ENCODE data around the gene EXOC4. TPM values are rescaled to one million over a fixed set of nuclear protein-coding genes. Genes with fewer than 3 reads are reported as not detected.

The EXOC4 gene
- total RNA-seq, 1 experiment from 2014 or later, result 75.8 TPM

DNA sequence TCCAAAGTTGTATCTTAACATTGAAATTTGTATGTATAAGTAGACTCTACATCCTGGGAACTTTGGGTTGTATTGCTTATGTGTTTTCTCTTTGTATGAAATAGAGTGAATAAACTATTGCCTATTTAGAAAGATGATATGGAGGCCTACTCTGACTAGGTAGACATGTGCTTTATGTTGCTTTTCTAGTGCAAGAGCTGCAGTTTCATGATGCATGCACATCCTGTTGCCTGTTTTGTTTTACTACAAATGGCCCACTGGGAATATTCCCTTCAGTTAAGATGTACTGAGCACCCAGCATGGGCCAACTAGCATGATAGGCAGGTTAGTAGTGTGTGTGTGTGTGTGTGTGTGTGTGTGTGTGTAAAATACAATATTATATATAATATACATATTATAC lies 592.1 kb downstream of the EXOC4 start:
- Histone ChIP-seq H2BK120ac (ENCODE audit: low read depth, low read length, poor library complexity, severe bottlenecking) (no peak overlapping the region), H4K8ac (replicated peaks; ENCODE audit: insufficient read length, low read depth, low read length) (no peak overlapping the region), H3K27me3 (ENCODE audit: insufficient read depth, low read length) (no peaks in the 10 kb centered on the region), H3K4me1 (ENCODE audit: insufficient read depth, low read length) (no peaks in the 10 kb centered on the region), H3K9ac (ENCODE audit: extremely low read depth, insufficient read length, low read length) (no peak overlapping the region), H2BK20ac (ENCODE audit: low read depth, low read length, poor library complexity, severe bottlenecking) (no peak overlapping the region), H3K79me1 (ENCODE audit: insufficient read depth, low read depth, low read length, poor library complexity, severe bottlenecking) (no peaks in the 10 kb centered on the region), H2AFZ (ENCODE audit: low read length) (no peak overlapping the region), H3K18ac (ENCODE audit: insufficient read length, low read depth, low read length) (no peak overlapping the region), H2BK5ac (ENCODE audit: insufficient read length, low read length) (no peak overlapping the region), H3K9me3 (ENCODE audit: control insufficient read depth, low read depth, low read length) (no peaks in the 10 kb centered on the region), H2BK12ac (ENCODE audit: insufficient read length, low read depth, low read length) (no peak overlapping the region), H3T11ph (ENCODE audit: low read length) (no peak overlapping the region), H3K23ac (ENCODE audit: insufficient read length, low read depth, low read length) (no peak overlapping the region), H4K91ac (ENCODE audit: insufficient read length, low read depth, low read length) (no peak overlapping the region), H4K20me1 (ENCODE audit: control insufficient read depth, insufficient read depth, insufficient read length) (no peaks in the 10 kb centered on the region), H3K23me2 (ENCODE audit: insufficient read length, low read depth, low read length, poor library complexity, severe bottlenecking) (no peaks in the 10 kb centered on the region), H2AK5ac (ENCODE audit: insufficient read length, low read length) (no peak overlapping the region), H3K56ac (ENCODE audit: insufficient read length, low read depth, low read length) (no peak overlapping the region), H3K14ac (ENCODE audit: insufficient read depth, low read length) (no peak overlapping the region), H3K4ac (ENCODE audit: low read depth, low read length) (no peak overlapping the region), H4K5ac (ENCODE audit: insufficient read length, low read depth, low read length) (no peak overlapping the region), H3K27ac (ENCODE audit: insufficient read length, low read depth, low read length) (no peak overlapping the region), H3K4me2 (ENCODE audit: insufficient read depth, insufficient read length, low read length) (no peak overlapping the region), H2BK15ac (ENCODE audit: low read depth, low read length) (no peak overlapping the region), H3K79me2 (ENCODE audit: insufficient read depth, low read length) (no peaks in the 10 kb centered on the region; the same call in 1 of the 2 replicates)
- Mint-ChIP-seq H3K36me3 (ENCODE audit: insufficient read depth in 1 of 3, low read depth in 3 of 3) (peaks cover 0 to 5% (median 0%) of the 10 kb centered on the region in 3 experiments; a peak in 1 of 7 replicates), H3K9me3 (no peaks in the 10 kb centered on the region), H3K4me1 (peaks cover 3 to 7% of the 10 kb centered on the region in 2 experiments; a peak in 2 of 4 replicates), H3K4me3 (no peak overlapping the region), H3K27ac (no peak overlapping the region), H3K27me3 (ENCODE audit: low read depth) (no peaks in the 10 kb centered on the region)
- no peak for DNase-seq
- TF ChIP-seq, protein P1, sequence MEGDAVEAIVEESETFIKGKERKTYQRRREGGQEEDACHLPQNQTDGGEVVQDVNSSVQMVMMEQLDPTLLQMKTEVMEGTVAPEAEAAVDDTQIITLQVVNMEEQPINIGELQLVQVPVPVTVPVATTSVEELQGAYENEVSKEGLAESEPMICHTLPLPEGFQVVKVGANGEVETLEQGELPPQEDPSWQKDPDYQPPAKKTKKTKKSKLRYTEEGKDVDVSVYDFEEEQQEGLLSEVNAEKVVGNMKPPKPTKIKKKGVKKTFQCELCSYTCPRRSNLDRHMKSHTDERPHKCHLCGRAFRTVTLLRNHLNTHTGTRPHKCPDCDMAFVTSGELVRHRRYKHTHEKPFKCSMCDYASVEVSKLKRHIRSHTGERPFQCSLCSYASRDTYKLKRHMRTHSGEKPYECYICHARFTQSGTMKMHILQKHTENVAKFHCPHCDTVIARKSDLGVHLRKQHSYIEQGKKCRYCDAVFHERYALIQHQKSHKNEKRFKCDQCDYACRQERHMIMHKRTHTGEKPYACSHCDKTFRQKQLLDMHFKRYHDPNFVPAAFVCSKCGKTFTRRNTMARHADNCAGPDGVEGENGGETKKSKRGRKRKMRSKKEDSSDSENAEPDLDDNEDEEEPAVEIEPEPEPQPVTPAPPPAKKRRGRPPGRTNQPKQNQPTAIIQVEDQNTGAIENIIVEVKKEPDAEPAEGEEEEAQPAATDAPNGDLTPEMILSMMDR (conservative IDR thresholded peaks at IDR 0.05), result no peak
